NT2/D1 (cell line): ENCODE measurements around the gene CYB561.

ENCODE experiments used
- SUZ12 ChIP-seq: IDR thresholded peaks from 2 replicates; pipeline ENCODE4 v1.6.1; 2011; ENCODE audit not compliant: insufficient read length, insufficient read depth; ENCODE audit errors: extremely low read depth
- YY1 ChIP-seq: IDR thresholded peaks from 2 replicates; pipeline ENCODE4 v1.6.1; 2011; ENCODE audit not compliant: insufficient read length, insufficient read depth
- ZNF274 ChIP-seq: IDR thresholded peaks from 2 replicates; pipeline ENCODE4 v1.6.1; 2011; ENCODE audit warnings: mild to moderate bottlenecking, low read depth, low read length

GRCh38 chr17:63445954-63446752 lies at the start of gene CYB561:
- TF ChIP-seq ZNF274 (no peak), YY1 (no peak), SUZ12 (no peak)
